RWPE2 (cell line): ENCODE measurements around the gene NAMPT.
A peak's percentile ranks its signal among the peaks of the same experiment; 100 is the strongest.
"Not testable (repeated sequence)": the region's sequence is repeated elsewhere in the genome, so short reads cannot be mapped to it uniquely, and the experiment has no call there.

Experiments
- ATAC-seq: fragments of 200-7000 bp; cut with Tn5 transposase; 3 replicates; pipeline ENCODE4 v1.9.1; 2021; ENCODE audit warnings: low read depth
- DNase-seq: peaks from one replicate; pipeline ENCODE4 v3.0.0-alpha.2; 2020; ENCODE audit warnings: low spot score
- H3K27ac ChIP-seq: fragments of 450-650 bp; 2 replicates; pipeline ENCODE4 v1.5.1; 2017; ENCODE audit warnings: mild to moderate bottlenecking; ENCODE audit not compliant: poor library complexity, severe bottlenecking
- H3K27me3 ChIP-seq: fragments of 250-450 bp; sonication (Bioruptor Pico); 2 replicates; pipeline ENCODE4 v1.5.1; 2021; ENCODE audit warnings: mild to moderate bottlenecking, moderate library complexity; ENCODE audit not compliant: insufficient read depth, poor library complexity, severe bottlenecking
- H3K36me3 ChIP-seq: fragments of 250-450 bp; sonication (Bioruptor Pico); 2 replicates; pipeline ENCODE4 v1.5.1; 2020; ENCODE audit warnings: low read depth, mild to moderate bottlenecking, moderate library complexity
- H3K4me1 ChIP-seq: fragments of 250-450 bp; sonication (Bioruptor Pico); 2 replicates; pipeline ENCODE4 v1.5.1; 2021; ENCODE audit warnings: mild to moderate bottlenecking, moderate library complexity; ENCODE audit not compliant: insufficient read depth, poor library complexity, severe bottlenecking
- H3K4me3 ChIP-seq: fragments of 250-450 bp; sonication (Bioruptor Pico); 2 replicates; pipeline ENCODE4 v1.5.1; 2021; ENCODE audit warnings: mild to moderate bottlenecking, moderate library complexity; ENCODE audit not compliant: severe bottlenecking
- H3K9me3 ChIP-seq: fragments of 250-450 bp; sonication (Bioruptor Pico); 2 replicates; pipeline ENCODE4 v1.5.1; 2021; ENCODE audit warnings: mild to moderate bottlenecking, moderate library complexity; ENCODE audit not compliant: severe bottlenecking
- TF ChIP-seq, protein P1 (sequence below): fragments of 450-650 bp; IDR thresholded peaks from one replicate; pipeline ENCODE4 v1.5.1; 2017; ENCODE audit warnings: mild to moderate bottlenecking, moderate library complexity; ENCODE audit not compliant: poor library complexity, severe bottlenecking

The NAMPT gene

DNA sequence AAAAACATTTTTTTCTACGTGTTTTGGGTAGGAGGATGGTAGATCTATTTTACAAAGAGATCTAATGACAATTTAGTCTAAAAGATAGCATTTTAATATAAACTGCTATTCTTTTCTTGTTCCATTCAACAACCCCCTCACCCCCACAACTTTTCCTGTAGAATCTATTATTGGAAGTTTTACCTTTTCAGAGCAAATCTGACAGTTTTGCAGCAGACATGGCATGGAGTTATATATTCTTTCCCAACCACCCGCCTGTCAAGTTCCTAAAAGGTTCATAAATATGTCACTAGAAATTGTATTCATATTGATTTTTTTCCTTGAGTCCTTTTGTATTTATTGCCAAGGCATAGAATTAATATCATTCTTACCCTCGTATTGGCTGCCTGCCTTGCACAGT is 21.5 kb upstream of the NAMPT start:
- TF ChIP-seq, protein P1, sequence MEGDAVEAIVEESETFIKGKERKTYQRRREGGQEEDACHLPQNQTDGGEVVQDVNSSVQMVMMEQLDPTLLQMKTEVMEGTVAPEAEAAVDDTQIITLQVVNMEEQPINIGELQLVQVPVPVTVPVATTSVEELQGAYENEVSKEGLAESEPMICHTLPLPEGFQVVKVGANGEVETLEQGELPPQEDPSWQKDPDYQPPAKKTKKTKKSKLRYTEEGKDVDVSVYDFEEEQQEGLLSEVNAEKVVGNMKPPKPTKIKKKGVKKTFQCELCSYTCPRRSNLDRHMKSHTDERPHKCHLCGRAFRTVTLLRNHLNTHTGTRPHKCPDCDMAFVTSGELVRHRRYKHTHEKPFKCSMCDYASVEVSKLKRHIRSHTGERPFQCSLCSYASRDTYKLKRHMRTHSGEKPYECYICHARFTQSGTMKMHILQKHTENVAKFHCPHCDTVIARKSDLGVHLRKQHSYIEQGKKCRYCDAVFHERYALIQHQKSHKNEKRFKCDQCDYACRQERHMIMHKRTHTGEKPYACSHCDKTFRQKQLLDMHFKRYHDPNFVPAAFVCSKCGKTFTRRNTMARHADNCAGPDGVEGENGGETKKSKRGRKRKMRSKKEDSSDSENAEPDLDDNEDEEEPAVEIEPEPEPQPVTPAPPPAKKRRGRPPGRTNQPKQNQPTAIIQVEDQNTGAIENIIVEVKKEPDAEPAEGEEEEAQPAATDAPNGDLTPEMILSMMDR: no peak
- no peak overlapping the region for H3K27ac ChIP-seq
- no peak for ATAC-seq
- H3K27me3 ChIP-seq: no peaks in the 10 kb centered on the region
- H3K9me3 ChIP-seq: no peaks in the 10 kb centered on the region
- no peaks in the 10 kb centered on the region for H3K4me1 ChIP-seq
- H3K4me3 ChIP-seq: no peak overlapping the region
- H3K36me3 ChIP-seq: no peaks in the 10 kb centered on the region
- no peak for DNase-seq

DNA sequence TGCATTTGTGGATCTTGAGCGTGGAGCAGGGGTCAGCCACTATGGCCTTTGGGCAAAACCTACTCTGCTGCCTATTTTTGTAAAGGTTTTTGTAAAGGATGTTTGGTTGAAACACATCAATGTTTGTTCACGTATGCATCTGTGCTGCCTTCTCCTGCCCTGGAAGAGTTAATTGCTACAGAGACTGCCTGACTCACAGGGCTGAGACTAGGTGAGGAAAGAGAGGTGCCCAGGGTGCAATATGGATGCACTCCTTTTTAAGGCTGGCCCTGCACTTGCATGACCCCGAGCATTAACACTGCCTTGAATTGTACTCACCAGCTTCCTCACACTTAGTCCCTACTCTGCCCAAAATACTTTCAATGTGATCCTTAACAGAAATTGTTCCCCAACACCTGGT is 20.9 kb upstream of the NAMPT start:
- H3K9me3 ChIP-seq: no peaks in the 10 kb centered on the region
- H3K4me1 ChIP-seq: no peaks in the 10 kb centered on the region
- TF ChIP-seq, protein P1: no peak
- ATAC-seq (peak; percentile 56), DNase-seq (no peak)
- H3K27me3 ChIP-seq: no peaks in the 10 kb centered on the region
- no peak overlapping the region for H3K4me3 ChIP-seq
- H3K27ac ChIP-seq: no peak overlapping the region
- H3K36me3 ChIP-seq: no peaks in the 10 kb centered on the region

DNA sequence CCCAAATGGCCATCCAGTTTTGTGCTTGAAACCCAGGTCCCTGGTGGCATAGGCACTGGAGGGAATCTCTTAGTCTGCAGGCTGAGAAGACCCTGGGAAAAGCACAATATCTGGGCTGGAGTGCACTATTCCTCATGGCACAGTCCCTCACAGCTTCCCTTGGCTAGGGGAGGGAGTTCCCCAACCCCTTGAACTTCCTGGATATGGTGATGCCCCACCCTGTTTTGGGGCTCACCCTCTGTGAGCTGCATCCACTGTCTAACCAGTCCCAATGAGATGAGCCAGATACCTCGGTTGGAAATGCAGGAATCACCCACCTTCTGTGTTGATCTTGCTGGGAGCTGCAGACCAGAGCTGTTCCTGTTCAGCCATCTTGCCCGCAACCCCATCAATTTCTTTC is 19.8 kb upstream of the NAMPT start:
- TF ChIP-seq, protein P1: no peak
- no peak for DNase-seq
- H3K27me3 ChIP-seq: no peaks in the 10 kb centered on the region
- no peak overlapping the region for H3K27ac ChIP-seq
- no peaks in the 10 kb centered on the region for H3K9me3 ChIP-seq
- ATAC-seq: no peak
- no peak overlapping the region for H3K4me3 ChIP-seq
- H3K4me1 ChIP-seq: no peaks in the 10 kb centered on the region
- H3K36me3 ChIP-seq: no peaks in the 10 kb centered on the region

DNA sequence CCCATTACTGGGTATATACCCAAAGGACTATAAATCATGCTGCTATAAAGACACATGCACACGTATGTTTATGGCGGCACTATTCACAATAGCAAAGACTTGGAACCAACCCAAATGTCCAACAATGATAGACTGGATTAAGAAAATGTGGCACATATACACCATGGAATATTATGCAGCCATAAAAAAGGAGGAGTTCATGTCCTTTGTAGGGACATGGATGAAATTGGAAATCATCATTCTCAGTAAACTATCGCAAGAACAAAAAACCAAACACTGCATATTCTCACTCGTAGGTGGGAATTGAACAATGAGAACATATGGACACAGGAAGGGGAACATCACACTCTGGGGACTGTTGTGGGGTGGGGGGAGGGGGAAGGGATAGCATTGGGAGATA is 13.8 kb upstream of the NAMPT start:
- not testable (repeated sequence) for H3K36me3 ChIP-seq, H3K9me3 ChIP-seq, H3K27ac ChIP-seq, ATAC-seq, H3K4me1 ChIP-seq, H3K27me3 ChIP-seq, H3K4me3 ChIP-seq, DNase-seq

DNA sequence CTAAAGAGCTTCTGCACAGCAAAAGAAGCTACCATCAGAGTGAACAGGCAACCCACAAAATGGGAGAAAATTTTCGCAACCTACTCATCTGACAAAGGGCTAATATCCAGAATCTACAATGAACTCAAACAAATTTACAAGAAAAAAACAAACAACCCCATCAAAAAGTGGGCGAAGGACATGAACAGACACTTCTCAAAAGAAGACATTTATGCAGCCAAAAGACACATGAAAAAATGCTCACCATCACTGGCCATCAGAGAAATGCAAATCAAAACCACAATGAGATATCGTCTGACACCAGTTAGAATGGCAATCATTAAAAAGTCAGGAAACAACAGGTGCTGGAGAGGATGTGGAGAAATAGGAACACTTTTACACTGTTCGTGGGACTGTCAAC is 13.4 kb upstream of the NAMPT start:
- not testable (repeated sequence) for H3K9me3 ChIP-seq, H3K4me3 ChIP-seq, H3K4me1 ChIP-seq, ATAC-seq, H3K27ac ChIP-seq, DNase-seq, H3K27me3 ChIP-seq, H3K36me3 ChIP-seq

DNA sequence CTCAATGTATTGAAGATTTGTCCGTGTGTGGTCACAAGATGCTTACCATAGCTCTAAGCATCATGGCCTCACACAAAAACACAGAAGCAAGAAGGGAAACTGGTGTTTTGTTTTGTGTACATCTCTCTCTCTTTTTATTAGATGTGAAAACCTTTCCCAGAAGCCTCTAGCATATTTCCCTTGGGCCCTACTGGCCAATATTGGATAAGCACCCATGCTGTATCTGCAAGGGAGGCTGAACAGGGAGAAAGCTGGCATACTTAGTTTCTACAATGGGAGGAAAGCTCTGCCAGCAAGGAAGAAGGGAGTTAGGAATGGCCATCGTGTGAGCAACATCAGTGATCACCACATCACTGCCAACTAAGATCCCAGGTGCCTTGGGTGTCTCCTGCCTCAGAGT is 9.6 kb upstream of the NAMPT start:
- Histone ChIP-seq H3K27ac (no peak overlapping the region), H3K4me3 (no peak overlapping the region), H3K27me3 (no peaks in the 10 kb centered on the region), H3K36me3 (no peaks in the 10 kb centered on the region), H3K4me1 (no peaks in the 10 kb centered on the region), H3K9me3 (no peaks in the 10 kb centered on the region)
- ATAC-seq (no peak), DNase-seq (no peak)
- TF ChIP-seq, protein P1: no peak
